Muscle layer of colon (tissue), 2 donors: Measurements from ENCODE around the gene CCDC92.

ENCODE experiments used
- H3K27ac ChIP-seq: one replicate; pipeline ENCODE4 v1.7.0; 2013; ENCODE audit warnings: low read depth, mild to moderate bottlenecking, low read length, moderate library complexity
- H3K27me3 ChIP-seq, 2 donors: one replicate each; pipeline ENCODE4 v1.7.0; 2013; ENCODE audit warnings: low read length in 2 of 2, mild to moderate bottlenecking in 2 of 2; ENCODE audit not compliant: insufficient read depth in 2 of 2, control insufficient read depth in 1 of 2
- H3K36me3 ChIP-seq: one replicate; pipeline ENCODE4 v1.7.0; 2013; ENCODE audit warnings: mild to moderate bottlenecking, low read length; ENCODE audit not compliant: insufficient read depth
- H3K4me1 ChIP-seq: one replicate; pipeline ENCODE4 v1.7.0; 2013; ENCODE audit warnings: mild to moderate bottlenecking, low read length; ENCODE audit not compliant: insufficient read depth
- H3K4me3 ChIP-seq, 2 donors: one replicate each; pipeline ENCODE4 v1.7.0; 2013; ENCODE audit warnings: low read length in 2 of 2, low read depth in 1 of 2, mild to moderate bottlenecking in 1 of 2, moderate library complexity in 1 of 2
- H3K9ac ChIP-seq: one replicate; pipeline ENCODE4 v1.7.0; 2013; ENCODE audit warnings: low read length
- H3K9me3 ChIP-seq: one replicate; pipeline ENCODE4 v1.7.0; 2013; ENCODE audit warnings: mild to moderate bottlenecking, low read length
- donor health status: abdominal sarcoma.
- donor health status: Adenocarcinoma of cecum.

The CCDC92 gene

DNA sequence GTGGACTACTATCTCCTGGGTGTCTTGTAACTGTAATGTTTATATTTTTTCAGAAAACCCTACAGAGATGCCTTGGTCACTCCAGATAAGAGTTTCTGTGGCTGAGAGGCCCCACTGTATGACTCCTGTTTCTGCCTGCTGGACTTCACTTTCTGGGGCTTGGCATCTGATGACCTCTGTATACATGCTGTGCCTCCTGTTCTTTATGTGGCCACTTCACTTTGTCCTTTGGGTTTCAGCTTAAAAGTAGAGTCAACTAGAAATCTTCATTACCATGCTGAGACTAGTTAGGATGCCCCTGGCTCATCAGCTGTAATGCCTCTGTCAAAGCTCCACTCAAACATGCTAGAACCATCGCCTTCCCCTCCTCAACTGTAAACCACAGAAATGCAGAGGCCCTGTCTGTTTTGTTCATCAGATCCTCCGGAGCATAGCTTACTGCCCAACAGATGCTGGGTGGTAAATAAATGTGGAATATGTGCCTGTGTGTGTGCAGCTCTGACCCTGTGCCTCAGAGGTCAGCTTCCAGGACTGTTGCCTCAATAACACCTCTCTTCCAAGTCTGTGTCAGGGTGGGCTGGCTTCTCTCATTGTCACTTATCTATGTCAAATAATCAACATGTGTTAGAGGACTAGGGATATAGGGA lies 25.8 kb upstream of the CCDC92 start:
- H3K9ac ChIP-seq, result no peak overlapping the region
- H3K4me1 ChIP-seq, result no peaks in the 10 kb centered on the region
- H3K27me3 ChIP-seq, result no peaks in the 10 kb centered on the region
- no peak overlapping the region for H3K4me3 ChIP-seq
- no peak overlapping the region for H3K27ac ChIP-seq
- no peaks in the 10 kb centered on the region for H3K9me3 ChIP-seq
- H3K36me3 ChIP-seq, result peaks cover 13% of the 10 kb centered on the region

GRCh38 chr12:123997908-123998307 lies 25.3 kb upstream of the CCDC92 start:
- Histone ChIP-seq H3K4me1 (no peaks in the 10 kb centered on the region), H3K36me3 (peaks cover 13% of the 10 kb centered on the region), H3K27ac (no peak overlapping the region)

DNA sequence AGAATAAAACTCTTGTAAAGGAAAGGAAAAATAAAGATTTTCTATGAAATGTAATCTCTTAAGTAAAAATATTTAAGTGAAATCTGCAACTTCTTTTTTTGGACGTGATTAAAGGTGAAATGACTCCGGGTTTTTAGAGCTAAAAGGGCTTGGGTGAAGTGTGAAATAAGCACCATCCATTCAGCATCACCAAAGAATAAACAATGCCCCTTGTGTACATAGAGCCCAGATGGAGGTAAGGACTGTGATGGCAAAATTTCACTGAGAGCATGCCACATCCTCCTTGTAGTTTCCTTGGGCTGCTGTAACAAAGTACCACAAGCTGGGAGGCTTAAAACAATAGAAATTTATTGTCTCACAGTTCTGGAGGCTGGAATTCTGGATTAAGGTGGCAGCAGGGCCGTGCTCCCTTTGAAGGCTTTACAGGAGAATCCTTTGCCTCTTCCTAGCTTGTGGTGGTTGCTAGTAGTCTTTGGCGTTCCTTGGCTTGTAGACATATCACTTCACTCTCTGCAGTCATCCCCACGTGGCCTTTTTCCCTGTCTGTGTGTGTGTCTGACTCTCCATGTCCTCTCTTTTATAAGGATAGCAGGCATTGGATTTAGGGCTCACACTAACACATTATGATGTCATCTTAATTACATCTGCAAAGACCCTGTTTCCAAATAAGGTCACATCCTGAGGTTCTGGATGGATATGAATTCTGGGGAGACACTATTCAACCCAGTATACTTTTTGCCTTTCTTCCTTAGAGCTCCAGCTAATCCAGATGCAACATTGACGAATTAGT lies 24.6 kb upstream of the CCDC92 start:
- Histone ChIP-seq H3K27me3 (no peaks in the 10 kb centered on the region), H3K9ac (no peak overlapping the region), H3K4me1 (no peaks in the 10 kb centered on the region), H3K36me3 (peaks cover 12% of the 10 kb centered on the region), H3K4me3 (no peak overlapping the region), H3K27ac (no peak overlapping the region), H3K9me3 (no peaks in the 10 kb centered on the region)

More at GRCh38 chr12:123997908-123998307, 25.3 kb upstream of the CCDC92 start:
- H3K9me3 ChIP-seq, result no peaks in the 10 kb centered on the region
- no peaks in the 10 kb centered on the region for H3K27me3 ChIP-seq
- H3K4me3 ChIP-seq, result no peak overlapping the region
- H3K9ac ChIP-seq, result no peak overlapping the region

DNA sequence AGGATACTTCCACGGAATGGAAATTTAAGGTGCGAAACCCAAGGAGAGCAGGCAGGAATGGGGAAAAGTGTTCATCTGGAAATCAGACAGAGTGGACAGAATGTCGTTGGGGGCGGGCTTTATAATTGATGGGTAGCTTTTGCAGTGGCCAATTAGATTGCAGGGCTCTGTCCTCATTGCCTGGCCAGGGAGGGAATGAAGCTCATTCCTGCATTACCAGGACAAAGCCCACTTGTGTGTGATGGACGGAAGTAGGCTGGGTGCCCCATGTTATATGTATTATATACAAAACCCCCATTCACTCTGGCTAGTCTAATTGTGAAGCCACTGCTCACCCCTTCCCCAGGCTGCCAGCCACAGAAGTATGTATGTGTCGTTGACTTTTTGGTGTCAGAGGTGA lies 23.9 kb upstream of the CCDC92 start:
- peaks cover 7% of the 10 kb centered on the region for H3K36me3 ChIP-seq

GRCh38 chr12:123995023-123995748 lies 22.6 kb upstream of the CCDC92 start:
- Histone ChIP-seq H3K9ac (no peak overlapping the region), H3K27me3 (no peaks in the 10 kb centered on the region), H3K36me3 (peaks cover 20% of the 10 kb centered on the region), H3K4me3 (no peak overlapping the region), H3K9me3 (no peaks in the 10 kb centered on the region), H3K4me1 (peaks cover 6% of the 10 kb centered on the region), H3K27ac (no peak overlapping the region)

More for the DNA sequence above, 23.9 kb upstream of the CCDC92 start:
- Histone ChIP-seq H3K9ac (no peak overlapping the region), H3K9me3 (no peaks in the 10 kb centered on the region), H3K4me3 (no peak overlapping the region), H3K27ac (no peak overlapping the region), H3K27me3 (no peaks in the 10 kb centered on the region), H3K4me1 (no peaks in the 10 kb centered on the region)

DNA sequence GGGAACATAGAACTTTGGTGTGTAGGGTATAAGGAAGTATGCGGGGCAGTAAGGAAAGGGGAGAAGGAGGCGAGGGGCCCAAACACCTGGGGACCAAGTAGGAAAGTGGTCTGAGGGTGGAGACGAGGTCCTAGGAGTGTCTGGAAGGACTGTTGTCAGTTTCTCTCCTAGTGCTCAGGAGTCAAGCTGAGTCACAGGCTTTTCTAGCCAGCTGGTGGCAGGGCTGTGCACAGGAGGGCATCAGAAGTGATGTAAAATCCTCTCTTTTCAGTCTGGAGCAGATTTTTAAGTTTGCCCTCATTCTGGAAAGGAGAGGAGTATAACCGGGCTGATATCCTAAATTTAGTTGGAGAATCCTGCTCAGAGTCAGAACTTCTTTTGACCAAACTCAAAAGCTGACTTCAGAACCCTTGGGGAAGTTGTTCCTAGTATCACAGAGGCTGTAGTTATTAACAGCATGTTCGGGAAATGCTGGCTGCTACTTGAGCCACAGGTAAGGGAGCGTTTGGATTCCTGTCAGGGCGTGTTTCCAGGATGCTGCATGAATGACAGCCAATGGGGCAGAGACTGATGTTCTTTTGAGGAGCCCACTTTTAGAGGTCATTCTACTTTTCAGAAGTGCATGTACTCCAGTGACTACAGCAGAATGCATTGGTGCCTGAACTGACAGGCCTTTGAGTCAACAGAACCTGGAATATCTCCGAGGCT lies 19.6 kb upstream of the CCDC92 start:
- H3K27me3 ChIP-seq, result no peaks in the 10 kb centered on the region
- no peaks in the 10 kb centered on the region for H3K9me3 ChIP-seq
- H3K4me3 ChIP-seq, result no peak overlapping the region
- no peak overlapping the region for H3K9ac ChIP-seq
- H3K27ac ChIP-seq, result no peak overlapping the region
- peaks cover 31% of the 10 kb centered on the region for H3K36me3 ChIP-seq
- H3K4me1 ChIP-seq, result peaks cover 7% of the 10 kb centered on the region

DNA sequence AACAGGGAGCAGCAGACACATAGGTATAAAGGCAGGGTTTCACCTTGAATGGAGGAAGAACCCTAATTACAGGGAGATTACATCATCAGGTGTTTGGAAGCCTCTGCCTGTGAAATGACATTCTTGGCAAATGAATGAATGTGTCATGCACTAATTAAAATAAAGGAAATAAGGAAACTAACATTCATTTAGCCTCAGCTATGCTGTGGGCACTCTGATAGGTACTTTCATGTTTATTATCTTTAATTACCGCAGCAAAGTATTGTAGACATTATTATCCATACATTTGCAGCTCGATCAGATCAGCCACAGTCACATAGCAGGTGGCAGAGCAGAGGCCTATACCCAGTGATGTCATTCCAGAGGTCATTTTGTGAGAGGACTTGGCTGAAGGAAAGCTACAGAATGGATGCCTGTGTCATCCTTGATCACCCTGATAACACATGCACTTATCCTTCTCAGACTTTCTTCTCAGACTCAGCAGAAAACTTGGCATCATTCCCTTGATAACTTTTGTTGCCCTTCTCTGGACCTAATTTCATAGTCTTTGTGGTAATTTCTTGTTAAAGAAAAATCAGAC lies 18.8 kb upstream of the CCDC92 start:
- no peak overlapping the region for H3K4me3 ChIP-seq
- no peaks in the 10 kb centered on the region for H3K9me3 ChIP-seq
- peaks cover 7% of the 10 kb centered on the region for H3K4me1 ChIP-seq
- H3K27ac ChIP-seq, result no peak overlapping the region
- H3K9ac ChIP-seq, result no peak overlapping the region
- no peaks in the 10 kb centered on the region for H3K27me3 ChIP-seq
- peaks cover 31% of the 10 kb centered on the region for H3K36me3 ChIP-seq

GRCh38 chr12:123990511-123990910 lies 17.9 kb upstream of the CCDC92 start:
- Histone ChIP-seq H3K4me1 (peaks cover 7% of the 10 kb centered on the region), H3K9ac (no peak overlapping the region), H3K9me3 (no peaks in the 10 kb centered on the region), H3K27ac (no peak overlapping the region), H3K27me3 (no peaks in the 10 kb centered on the region), H3K36me3 (peaks cover 31% of the 10 kb centered on the region), H3K4me3 (no peak overlapping the region)

DNA sequence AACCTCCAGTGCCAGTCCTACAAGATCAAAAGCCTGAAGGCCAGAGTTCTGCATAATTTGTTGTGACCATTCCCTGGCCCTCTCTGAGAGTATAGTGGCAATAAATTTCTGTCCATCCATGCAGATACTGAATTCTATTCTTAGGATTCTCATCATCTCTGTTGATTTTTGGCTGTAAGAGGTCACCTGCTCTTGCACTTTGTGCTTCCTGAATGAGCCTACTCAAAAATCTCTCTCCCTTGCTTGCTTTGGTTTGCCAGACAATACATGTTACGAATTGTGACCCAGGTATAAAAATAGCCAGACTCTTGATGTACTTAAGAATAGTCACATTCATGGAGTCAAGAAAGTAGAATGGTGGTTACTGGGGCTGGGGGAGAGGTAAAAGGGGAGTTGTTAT lies 17.1 kb upstream of the CCDC92 start:
- H3K9ac ChIP-seq, result no peak overlapping the region
- H3K9me3 ChIP-seq, result no peaks in the 10 kb centered on the region
- H3K36me3 ChIP-seq, result peaks cover 31% of the 10 kb centered on the region
- H3K27ac ChIP-seq, result no peak overlapping the region
- no peak overlapping the region for H3K4me3 ChIP-seq
- H3K4me1 ChIP-seq, result peaks cover 7% of the 10 kb centered on the region
- H3K27me3 ChIP-seq, result no peaks in the 10 kb centered on the region

DNA sequence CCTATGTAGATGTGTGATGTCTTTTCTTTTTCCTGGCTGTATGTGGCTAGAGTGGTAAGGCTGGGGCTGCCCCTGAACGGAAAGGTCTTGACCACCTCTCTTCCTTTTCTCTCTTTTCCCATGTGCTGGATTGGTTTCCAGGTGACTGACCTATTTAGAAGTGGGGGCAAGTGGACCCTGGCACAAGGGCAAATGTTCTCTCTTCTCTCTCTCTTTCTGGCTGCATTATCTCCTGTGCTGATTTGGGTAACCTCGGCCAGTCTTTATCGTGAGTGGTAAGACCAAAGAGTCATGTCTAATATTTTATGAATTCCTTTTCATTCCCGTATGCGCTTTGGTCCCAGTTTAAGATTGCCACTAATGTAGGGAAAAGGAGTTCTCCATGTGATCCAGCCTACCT lies 16.5 kb upstream of the CCDC92 start:
- H3K9me3 ChIP-seq, result no peaks in the 10 kb centered on the region
- peaks cover 31% of the 10 kb centered on the region for H3K36me3 ChIP-seq
- no peak overlapping the region for H3K27ac ChIP-seq
- no peak overlapping the region for H3K9ac ChIP-seq
- H3K4me3 ChIP-seq, result no peak overlapping the region
- no peaks in the 10 kb centered on the region for H3K27me3 ChIP-seq
- H3K4me1 ChIP-seq, result peaks cover 7% of the 10 kb centered on the region

DNA sequence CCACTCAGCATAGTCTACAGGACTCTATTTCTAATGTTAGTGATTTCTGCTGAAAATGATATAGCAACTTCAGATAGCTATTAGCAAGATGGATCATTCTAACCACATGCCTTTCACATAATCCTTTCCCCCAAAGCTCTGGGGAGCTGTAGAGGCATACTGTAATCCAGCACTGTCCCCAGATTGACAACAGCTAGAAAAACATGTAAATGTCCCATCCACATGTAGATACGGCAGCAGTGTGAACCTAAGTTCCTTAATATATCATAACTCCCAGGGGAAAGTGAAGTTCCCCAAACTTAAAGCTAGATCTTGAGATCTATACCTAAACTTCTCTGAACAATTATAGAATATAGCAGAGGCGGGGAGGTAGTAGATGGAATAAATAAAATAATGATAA lies 14.4 kb upstream of the CCDC92 start:
- no peak overlapping the region for H3K9ac ChIP-seq
- no peak overlapping the region for H3K4me3 ChIP-seq
- H3K27me3 ChIP-seq, result no peaks in the 10 kb centered on the region
- H3K27ac ChIP-seq, result no peak overlapping the region
- no peaks in the 10 kb centered on the region for H3K9me3 ChIP-seq
- H3K4me1 ChIP-seq, result peaks cover 7% of the 10 kb centered on the region
- H3K36me3 ChIP-seq, result peaks cover 31% of the 10 kb centered on the region
